HG03378 (cell line): ENCODE results near the gene RGPD5.
"Not testable (repeated sequence)": the region's sequence is repeated elsewhere in the genome, so short reads cannot be mapped to it uniquely, and the experiment has no call there.

ENCODE experiments used
- ATAC-seq: cut with Tn5 transposase; IDR thresholded peaks from one replicate; pipeline ENCODE4 v1.9.1; 2021; ENCODE audit warnings: mild to moderate bottlenecking, moderate library complexity; ENCODE audit not compliant: unreplicated experiment

RGPD5 gene

GRCh38 chr2:109794074-109794737 is at the start of gene RGPD5:
RGPD5 (plus strand) TSS chr2:109794305; CDS start chr2:109794466, 161 bp downstream.
- peak; percentile 91 for ATAC-seq

GRCh38 chr2:109751572-109751971 is 42.5 kb upstream of the RGPD5 start:
- not testable (repeated sequence) for ATAC-seq

GRCh38 chr2:109757163-109757824 is 36.8 kb upstream of the RGPD5 start:
- not testable (repeated sequence) for ATAC-seq

GRCh38 chr2:109760265-109761042 is 33.7 kb upstream of the RGPD5 start:
- ATAC-seq = not testable (repeated sequence)

GRCh38 chr2:109761043-109761454 is 33.1 kb upstream of the RGPD5 start:
- not testable (repeated sequence) for ATAC-seq

- ATAC-seq = not testable (repeated sequence)
Observed at GRCh38 chr2:109761976-109762375, 32.1 kb upstream of the RGPD5 start.

- not testable (repeated sequence) for ATAC-seq
Observed at GRCh38 chr2:109766074-109766473, 28.0 kb upstream of the RGPD5 start.

GRCh38 chr2:109766886-109767578 is 27.1 kb upstream of the RGPD5 start:
- not testable (repeated sequence) for ATAC-seq

GRCh38 chr2:109768934-109769333 is 25.2 kb upstream of the RGPD5 start:
- not testable (repeated sequence) for ATAC-seq

- not testable (repeated sequence) for ATAC-seq
Observed at GRCh38 chr2:109779118-109779517, 15.0 kb upstream of the RGPD5 start.

GRCh38 chr2:109781147-109781816 is 12.8 kb upstream of the RGPD5 start:
- not testable (repeated sequence) for ATAC-seq

GRCh38 chr2:109782446-109782993 is 11.6 kb upstream of the RGPD5 start:
- ATAC-seq = not testable (repeated sequence)

GRCh38 chr2:109791530-109792279 is 2.4 kb upstream of the RGPD5 start:
- ATAC-seq = not testable (repeated sequence)

GRCh38 chr2:109792659-109793058 is 1.4 kb upstream of the RGPD5 start:
- ATAC-seq = not testable (repeated sequence)

- peak; percentile 69 for ATAC-seq
Observed at GRCh38 chr2:109871129-109871751, 77.1 kb downstream of the RGPD5 start.

GRCh38 chr2:109876625-109877024 is 82.5 kb downstream of the RGPD5 start:
- not testable (repeated sequence) for ATAC-seq

GRCh38 chr2:109882112-109882511 is 88.0 kb downstream of the RGPD5 start:
- not testable (repeated sequence) for ATAC-seq

- not testable (repeated sequence) for ATAC-seq
Observed at GRCh38 chr2:109888414-109888813, 94.3 kb downstream of the RGPD5 start.

GRCh38 chr2:109889909-109890308 is 95.8 kb downstream of the RGPD5 start:
- ATAC-seq = not testable (repeated sequence)
